ENCODE results near the gene STX18.
"Not testable (repeated sequence)": the region's sequence is repeated elsewhere in the genome, so short reads cannot be mapped to it uniquely, and the experiment has no call there.

STX18 gene

GRCh38 chr4:4506961-4507360 lies 34.9 kb downstream of the STX18 start:
- no peak for DNase-seq

GRCh38 chr4:4505211-4505610 lies 36.6 kb downstream of the STX18 start:
- not testable (repeated sequence) for DNase-seq

- no peak for DNase-seq
Measured at GRCh38 chr4:4504783-4505182, 37.1 kb downstream of the STX18 start.

GRCh38 chr4:4502694-4503311 lies 39.0 kb downstream of the STX18 start:
- peak; percentile 35 for DNase-seq

- DNase-seq = no peak
Measured at GRCh38 chr4:4501679-4502078, 40.2 kb downstream of the STX18 start.

GRCh38 chr4:4499438-4500123 lies 42.3 kb downstream of the STX18 start:
- no peak for DNase-seq

- DNase-seq = no peak
Measured at GRCh38 chr4:4496592-4497372, 45.1 kb downstream of the STX18 start.

GRCh38 chr4:4494882-4495281 lies 47.0 kb downstream of the STX18 start:
- DNase-seq = no peak

- peak; percentile 6 for DNase-seq
Measured at GRCh38 chr4:4492161-4492847, 49.5 kb downstream of the STX18 start.

GRCh38 chr4:4491396-4491893 lies 50.4 kb downstream of the STX18 start:
- DNase-seq = no peak

GRCh38 chr4:4490816-4491215 lies 51.0 kb downstream of the STX18 start:
- DNase-seq = no peak

GRCh38 chr4:4490041-4490440 lies 51.8 kb downstream of the STX18 start:
- no peak for DNase-seq

GRCh38 chr4:4488405-4489404 lies 53.1 kb downstream of the STX18 start:
- DNase-seq = peak; percentile 81

GRCh38 chr4:4486969-4487368 lies 54.9 kb downstream of the STX18 start:
- no peak for DNase-seq

GRCh38 chr4:4485806-4486205 lies 56.0 kb downstream of the STX18 start:
- DNase-seq = no peak

- DNase-seq = no peak
Measured at GRCh38 chr4:4481399-4481994, 60.4 kb downstream of the STX18 start.

GRCh38 chr4:4480685-4481398 lies 61.0 kb downstream of the STX18 start:
- no peak for DNase-seq

GRCh38 chr4:4480205-4480604 lies 61.6 kb downstream of the STX18 start:
- DNase-seq = no peak

GRCh38 chr4:4479366-4479765 lies 62.5 kb downstream of the STX18 start:
- DNase-seq = no peak

GRCh38 chr4:4477796-4478195 lies 64.1 kb downstream of the STX18 start:
- DNase-seq = no peak

- DNase-seq = no peak
Measured at GRCh38 chr4:4477391-4477790, 64.5 kb downstream of the STX18 start.
